NCI-H2081 treated with DMSO at 0.1 percent for 48 hours (cell line): ENCODE data around the gene NBEAL2.
"Not testable (repeated sequence)": the region's sequence is repeated elsewhere in the genome, so short reads cannot be mapped to it uniquely, and the experiment has no call there.

Experiments
- DNase-seq: peaks from one replicate; lab custom pipeline; 2025; lab: John Stamatoyannopoulos, UW

Gene NBEAL2

GRCh38 chr3:46964038-46964590 is 15.4 kb upstream of the NBEAL2 start:
- not testable (repeated sequence) for DNase-seq

DNA sequence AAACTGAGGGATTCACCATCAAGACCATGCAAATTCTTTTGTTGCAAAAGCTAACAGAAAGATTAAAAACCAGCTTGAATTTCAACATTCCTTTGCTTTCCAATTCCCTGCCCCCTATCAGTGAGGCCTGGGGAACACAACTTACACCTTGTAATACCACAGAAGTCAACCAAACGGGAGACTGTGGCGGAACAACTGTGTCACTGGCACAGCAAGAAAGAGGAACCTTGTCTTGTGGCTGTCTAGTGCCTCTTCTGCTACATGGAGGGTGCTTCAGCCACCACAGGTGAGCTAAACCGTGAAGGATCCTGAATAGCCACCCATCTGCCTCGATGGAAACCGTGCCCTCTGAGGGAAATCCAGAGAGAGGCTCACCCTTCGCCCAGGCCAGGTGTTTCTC is 14.3 kb upstream of the NBEAL2 start:
- DNase-seq, result no peak

GRCh38 chr3:46966811-46967210 is 12.7 kb upstream of the NBEAL2 start:
- DNase-seq, result no peak

GRCh38 chr3:46968783-46969428 is 10.6 kb upstream of the NBEAL2 start:
- no peak for DNase-seq

DNA sequence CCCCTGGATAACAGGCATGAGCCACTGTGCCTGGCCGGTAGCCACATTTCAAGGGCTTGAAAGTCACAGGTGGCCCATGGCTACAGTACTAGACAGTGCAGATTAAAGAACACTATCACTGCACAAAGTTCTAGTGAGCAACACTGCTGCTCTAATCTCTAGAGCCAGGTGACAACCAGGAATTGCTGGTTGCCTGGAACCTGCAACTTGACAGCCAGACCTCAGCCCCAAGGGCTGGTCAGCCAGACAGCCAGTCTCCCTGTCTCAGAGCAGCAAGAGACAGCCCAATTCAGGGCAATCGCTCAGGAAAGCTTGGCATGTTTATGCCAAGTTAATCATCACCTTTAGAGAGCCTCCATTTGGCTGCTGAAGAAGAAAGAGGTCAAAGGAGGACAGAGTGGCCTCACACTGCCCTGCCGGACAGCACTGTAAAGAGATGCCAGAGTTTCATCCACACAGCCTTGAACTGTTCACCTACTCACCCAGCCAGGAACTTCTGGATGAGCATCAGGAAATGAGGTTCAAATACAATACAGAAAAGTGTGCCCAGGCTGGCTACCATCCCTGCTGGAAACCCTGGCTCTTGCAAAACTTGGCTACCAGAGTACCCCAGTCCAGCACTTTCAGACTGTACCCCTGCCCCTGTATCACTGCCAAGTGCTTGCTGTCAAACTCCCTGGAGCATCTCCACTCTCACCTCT is 8.9 kb upstream of the NBEAL2 start:
- DNase-seq, result no peak

- no peak for DNase-seq
Observed at GRCh38 chr3:46971151-46971550, 8.3 kb upstream of the NBEAL2 start.

DNA sequence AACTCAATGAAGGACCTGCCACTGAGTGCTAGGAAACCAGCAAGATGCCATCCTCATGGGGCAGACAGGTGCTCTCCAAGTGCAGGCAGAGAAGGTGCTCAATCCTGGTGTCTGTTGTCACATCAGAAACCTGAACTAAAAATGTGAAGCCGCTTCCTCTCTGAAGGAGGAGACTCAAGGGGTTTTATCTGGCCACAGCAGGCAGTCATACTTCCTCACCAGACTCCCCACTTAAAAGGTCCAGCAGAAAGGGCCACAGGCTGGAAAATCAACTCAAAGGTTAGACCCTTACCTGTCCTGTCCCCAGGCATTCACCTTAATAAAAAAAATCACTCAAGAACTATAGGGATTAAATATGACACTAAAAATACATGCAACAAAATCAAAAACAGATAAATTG is 7.7 kb upstream of the NBEAL2 start:
- no peak for DNase-seq

DNA sequence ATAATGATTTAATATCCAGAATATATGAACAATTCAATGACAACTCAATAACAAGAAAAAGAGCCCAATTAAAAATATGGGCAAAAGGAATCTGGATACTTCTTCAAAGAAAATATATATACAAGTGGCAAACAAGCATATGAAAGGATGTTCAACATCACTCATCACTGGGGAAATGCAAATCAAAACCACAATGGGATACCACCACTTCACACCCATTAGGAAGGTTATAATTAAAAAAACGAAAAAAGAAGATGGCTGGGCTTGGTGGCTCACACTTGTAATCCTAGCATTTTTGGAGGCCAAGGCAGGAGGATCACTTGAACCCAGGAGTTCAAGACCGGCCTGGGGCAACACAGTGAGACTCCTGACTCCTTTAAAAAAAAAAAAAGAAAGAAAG is 7.1 kb upstream of the NBEAL2 start:
- DNase-seq, result no peak

DNA sequence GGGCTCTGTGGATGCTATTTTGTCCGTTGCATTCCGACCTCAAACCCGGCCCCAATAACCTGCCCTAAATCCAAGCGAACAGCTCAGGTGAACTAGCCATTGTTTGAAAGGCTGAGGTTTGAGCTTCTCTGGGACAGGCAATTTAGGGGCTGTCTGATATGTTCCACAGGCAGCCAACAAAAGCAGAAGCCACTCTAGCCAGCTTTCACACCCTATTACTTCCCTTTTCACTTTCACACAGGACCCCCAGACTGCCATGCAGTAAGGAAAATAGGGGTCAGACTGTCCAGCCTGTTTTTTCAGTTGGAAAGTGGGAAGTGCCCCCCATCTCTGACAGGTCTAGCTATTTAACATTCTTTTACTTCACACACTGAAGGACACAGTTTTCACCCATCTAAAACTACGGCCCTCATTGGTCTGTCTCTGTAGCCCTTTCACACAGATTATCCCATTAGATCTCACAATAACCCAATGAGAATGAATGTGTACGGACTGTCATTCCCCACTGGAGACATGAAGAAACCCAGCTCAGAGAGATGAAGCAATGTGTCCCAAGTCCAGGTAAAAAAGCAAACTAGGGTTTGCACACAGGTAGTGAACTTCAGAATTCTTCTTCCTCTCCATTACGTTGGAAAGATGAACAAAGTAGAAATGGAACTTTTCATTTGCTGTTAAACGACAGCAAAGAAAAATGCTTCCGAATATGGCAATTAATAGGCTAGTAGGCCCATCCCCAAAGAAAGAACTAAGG is 4.9 kb upstream of the NBEAL2 start:
- DNase-seq, result no peak

DNA sequence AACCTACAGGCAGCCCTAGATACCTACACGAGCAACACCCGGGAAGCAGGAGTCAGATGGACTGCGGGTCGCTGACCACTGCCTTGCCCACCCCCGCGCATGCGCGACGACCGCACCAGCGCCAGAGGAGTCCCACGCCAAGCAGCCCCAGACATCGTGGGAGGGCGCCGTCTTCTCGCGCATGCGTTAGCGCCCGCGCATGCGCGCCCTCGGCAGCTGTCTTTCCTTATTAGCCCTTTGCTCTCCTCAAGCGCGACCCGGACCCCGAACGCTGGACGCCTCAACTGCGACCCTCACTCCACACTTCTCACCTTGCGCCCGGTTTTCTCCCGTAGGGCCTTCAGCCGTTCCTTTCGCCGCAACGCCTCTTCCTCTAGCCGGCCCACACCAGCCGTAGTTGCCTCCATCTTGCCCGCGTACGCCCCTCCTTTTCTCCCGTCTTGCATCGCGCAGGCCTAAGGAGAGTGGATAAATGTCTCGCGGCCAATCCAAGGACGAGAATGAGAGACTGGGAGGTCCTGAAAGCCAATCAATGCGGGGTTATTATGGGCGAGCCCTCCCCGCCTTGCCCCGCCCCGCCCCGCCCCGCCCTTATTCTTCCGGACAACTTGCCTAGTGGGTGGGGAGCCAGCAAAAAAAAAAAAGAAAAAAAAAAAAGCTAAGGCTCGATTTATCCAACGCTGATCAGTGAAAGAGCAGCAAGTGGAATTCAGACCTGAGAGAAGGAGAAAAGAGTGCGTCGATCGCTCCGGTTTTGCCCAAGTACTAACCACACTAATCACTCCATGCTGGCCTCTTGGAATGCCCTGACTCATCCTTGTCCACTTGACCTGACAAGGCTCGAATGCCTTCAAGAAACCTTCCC is 2.9 kb upstream of the NBEAL2 start, which contains the start of gene CCDC12:
TSS of gene CCDC12 (minus strand) at position 420 of the 865 bp plus-strand sequence. CDS start at position 407, 13 bp downstream.
- peak; percentile 74 for DNase-seq

- no peak for DNase-seq
Observed at GRCh38 chr3:46977811-46978195, 1.7 kb upstream of the NBEAL2 start.

GRCh38 chr3:46978381-46978780 is 1.1 kb upstream of the NBEAL2 start:
- no peak for DNase-seq

- no peak for DNase-seq
Observed at GRCh38 chr3:46979958-46980497, 562 bp downstream of the NBEAL2 start.

- DNase-seq, result no peak
Observed at GRCh38 chr3:46981932-46982471, 2.5 kb downstream of the NBEAL2 start.

DNA sequence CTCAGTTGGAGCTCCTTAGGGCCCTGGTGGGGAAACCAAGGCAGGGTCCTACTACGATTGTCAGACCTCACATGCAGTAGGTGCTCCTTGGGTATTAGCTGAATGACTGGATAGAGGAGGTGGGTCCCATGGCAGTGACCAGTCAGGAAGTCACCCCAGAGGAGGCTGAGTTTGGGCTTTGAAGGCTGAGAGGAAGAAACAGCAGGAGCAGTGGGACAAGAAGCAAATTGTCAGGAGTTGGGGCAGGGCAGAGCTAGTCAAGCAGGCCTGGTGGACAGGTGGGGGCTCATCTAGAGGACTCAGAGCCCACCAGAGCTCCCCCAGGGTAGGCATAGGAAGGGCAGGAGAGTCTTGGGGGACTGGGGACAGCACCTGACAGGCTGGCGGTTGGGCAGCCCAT is 3.1 kb downstream of the NBEAL2 start:
- no peak for DNase-seq

DNA sequence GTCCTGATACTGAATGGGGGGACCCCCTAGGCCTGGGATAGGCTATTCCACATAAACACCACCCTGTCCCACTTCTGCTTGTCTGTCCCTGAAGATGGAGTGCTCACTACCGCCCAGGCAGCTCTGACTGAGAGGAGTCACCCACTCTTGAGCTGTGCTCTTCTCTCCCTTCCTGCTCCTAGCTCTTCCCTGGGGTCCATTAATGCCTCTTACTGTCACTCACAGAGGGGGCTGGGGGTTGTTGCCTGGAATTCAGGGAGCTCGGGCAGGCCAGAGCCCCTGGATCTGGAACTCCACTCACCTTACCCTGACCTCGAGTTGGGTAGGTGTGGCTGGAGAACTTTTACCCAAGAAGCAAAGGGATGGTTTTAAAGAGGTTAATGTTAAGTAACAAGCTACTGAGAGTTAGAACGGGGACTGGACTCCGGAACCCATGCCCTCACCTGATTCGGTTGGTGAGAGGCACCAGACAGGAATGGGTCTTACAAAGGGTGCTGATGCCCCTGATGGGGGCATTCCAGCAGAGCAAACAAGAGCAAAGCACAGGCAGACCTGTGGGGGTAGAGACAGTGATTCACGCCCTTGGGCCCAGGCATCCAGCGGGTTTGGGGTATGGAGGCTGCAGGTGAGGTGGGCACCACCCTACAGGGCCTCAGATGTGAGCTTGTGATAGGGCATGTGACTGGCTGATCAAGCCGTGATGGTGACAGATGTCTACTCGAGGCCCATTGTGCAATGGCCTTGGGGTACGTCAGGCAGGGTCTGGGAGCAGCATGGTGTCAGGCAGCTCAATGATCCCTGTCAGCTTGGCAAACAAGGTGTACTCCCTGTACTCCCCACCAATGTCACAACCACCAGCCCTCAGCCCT is 5.4 kb downstream of the NBEAL2 start:
- no peak for DNase-seq

DNA sequence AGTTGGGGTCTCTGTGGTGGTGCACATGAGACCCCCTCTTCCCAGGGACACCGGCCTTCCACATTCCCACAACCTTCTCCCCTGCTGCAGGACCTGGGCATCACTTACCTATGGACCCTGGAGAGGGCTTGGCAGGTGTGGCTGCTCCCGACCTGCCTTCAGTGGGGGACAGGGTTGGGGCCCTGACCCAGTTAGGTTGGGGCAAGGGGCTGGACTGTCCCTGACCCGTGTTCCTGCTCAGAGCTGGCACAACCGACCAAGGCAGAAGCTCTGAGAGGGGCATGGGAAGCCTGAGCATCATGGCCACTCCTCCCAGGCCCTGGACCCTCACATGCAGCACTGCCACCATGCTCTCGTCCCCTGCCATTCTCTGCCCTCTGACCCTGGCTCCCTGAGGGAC is 6.1 kb downstream of the NBEAL2 start:
- DNase-seq, result no peak

GRCh38 chr3:46986055-46986730 is 6.7 kb downstream of the NBEAL2 start:
- DNase-seq, result no peak

- DNase-seq, result no peak
Observed at GRCh38 chr3:46986782-46987310, 7.4 kb downstream of the NBEAL2 start.
